Measurements from ENCODE around the gene MCF2L2.
"Not testable (repeated sequence)": the region's sequence is repeated elsewhere in the genome, so short reads cannot be mapped to it uniquely, and the experiment has no call there.

Gene MCF2L2

DNA sequence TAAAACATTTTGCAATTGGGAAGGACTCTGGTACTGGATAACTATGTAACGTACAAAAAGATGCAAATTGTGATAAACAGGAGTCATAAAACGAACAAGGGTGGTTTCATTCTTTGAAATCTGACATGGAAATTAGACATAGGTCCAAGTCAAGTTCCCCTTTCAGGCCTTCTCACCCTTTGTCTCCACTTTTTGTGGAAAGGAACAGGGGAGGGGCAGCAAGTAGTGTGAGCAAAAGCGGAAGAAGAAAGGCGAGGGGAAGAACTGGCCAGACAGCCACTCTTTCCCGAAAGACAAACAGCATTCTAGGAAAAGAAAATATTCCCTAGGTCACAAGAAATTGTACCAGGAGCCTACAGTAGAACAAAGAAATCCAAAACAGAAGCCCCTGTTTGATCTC lies 52.6 kb downstream of the MCF2L2 start:
- CTCF ChIA-PET, result no interaction called here

DNA sequence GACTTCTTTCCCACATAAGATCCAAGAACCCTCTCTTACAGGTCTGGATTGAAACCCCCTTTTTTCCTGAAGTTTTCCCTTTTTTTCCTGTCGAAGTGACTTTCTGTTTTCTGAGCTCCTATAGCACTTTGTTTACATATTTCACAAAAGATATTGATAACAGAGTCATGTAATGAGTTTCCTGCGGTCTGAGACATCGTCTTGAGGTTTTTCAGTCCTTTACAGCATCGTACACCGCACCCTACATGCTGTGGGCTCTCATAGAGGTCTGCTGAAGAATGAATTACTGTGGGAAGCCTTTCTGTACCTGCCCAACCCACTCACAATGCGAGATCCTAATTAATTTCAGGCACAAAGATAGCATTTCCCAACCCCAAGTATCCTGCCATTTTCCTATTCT lies 53.1 kb downstream of the MCF2L2 start:
- ChIA-PET POLR2A (no interaction called here), CTCF (no interaction called here)
- no peak for DNase-seq (ENCODE audit: extremely low spot score)
- TF ChIP-seq HDGF (IDR thresholded peaks at IDR 0.05; ENCODE audit: borderline replicate concordance) (no peak), NFRKB (IDR thresholded peaks at IDR 0.05) (no peak), LEF1 (IDR thresholded peaks at IDR 0.05; ENCODE audit: borderline replicate concordance) (no peak), FOXA1 (IDR thresholded peaks at IDR 0.05) (no peak), BHLHE40 (IDR thresholded peaks at IDR 0.05; ENCODE audit: borderline replicate concordance) (no peak), SUZ12 (IDR thresholded peaks at IDR 0.05) (no peak), FOXK2 (IDR thresholded peaks at IDR 0.05) (no peak), ARNT (IDR thresholded peaks at IDR 0.05) (no peak), ZNF384 (IDR thresholded peaks at IDR 0.05) (no peak), ELF4 (IDR thresholded peaks at IDR 0.05) (no peak), TARDBP (IDR thresholded peaks at IDR 0.05) (no peak), CTBP1 (IDR thresholded peaks at IDR 0.05; ENCODE audit: borderline replicate concordance) (no peak), FOXM1 (IDR thresholded peaks at IDR 0.05; ENCODE audit: borderline replicate concordance) (no peak)
- TF ChIP-seq, protein P1, sequence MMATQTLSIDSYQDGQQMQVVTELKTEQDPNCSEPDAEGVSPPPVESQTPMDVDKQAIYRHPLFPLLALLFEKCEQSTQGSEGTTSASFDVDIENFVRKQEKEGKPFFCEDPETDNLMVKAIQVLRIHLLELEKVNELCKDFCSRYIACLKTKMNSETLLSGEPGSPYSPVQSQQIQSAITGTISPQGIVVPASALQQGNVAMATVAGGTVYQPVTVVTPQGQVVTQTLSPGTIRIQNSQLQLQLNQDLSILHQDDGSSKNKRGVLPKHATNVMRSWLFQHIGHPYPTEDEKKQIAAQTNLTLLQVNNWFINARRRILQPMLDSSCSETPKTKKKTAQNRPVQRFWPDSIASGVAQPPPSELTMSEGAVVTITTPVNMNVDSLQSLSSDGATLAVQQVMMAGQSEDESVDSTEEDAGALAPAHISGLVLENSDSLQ (IDR thresholded peaks at IDR 0.05), result no peak

More for the DNA sequence above, 52.6 kb downstream of the MCF2L2 start:
- POLR2A ChIA-PET, result no interaction called here
- DNase-seq (ENCODE audit: extremely low spot score), result no peak
- TF ChIP-seq NFRKB (IDR thresholded peaks at IDR 0.05) (no peak), FOXM1 (IDR thresholded peaks at IDR 0.05; ENCODE audit: borderline replicate concordance) (no peak)

DNA sequence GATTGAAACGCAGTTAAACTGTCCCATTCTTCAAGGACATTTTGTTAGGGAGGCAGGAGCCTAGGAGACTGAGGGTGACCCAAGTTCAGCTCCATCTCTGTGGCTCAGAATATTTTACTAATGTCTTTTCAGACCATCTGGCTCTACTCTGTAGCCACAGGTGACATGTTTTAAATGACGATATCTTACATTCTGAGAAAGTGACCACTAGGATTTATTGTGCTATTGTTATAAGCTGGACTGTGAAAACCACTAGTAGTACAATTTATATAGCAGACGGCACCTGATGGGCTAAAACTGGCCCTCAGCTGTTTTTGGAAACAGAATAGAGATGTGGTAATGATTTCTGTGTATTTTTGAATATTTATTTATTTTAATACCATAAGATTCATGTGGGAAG lies 55.5 kb downstream of the MCF2L2 start:
- TF ChIP-seq NFRKB (IDR thresholded peaks at IDR 0.05) (no peak), CTBP1 (IDR thresholded peaks at IDR 0.05; ENCODE audit: borderline replicate concordance) (no peak), ELF4 (IDR thresholded peaks at IDR 0.05) (no peak), SUZ12 (IDR thresholded peaks at IDR 0.05) (no peak), FOXK2 (IDR thresholded peaks at IDR 0.05) (no peak), LEF1 (IDR thresholded peaks at IDR 0.05; ENCODE audit: borderline replicate concordance) (no peak), FOXA1 (IDR thresholded peaks at IDR 0.05) (no peak)
- CTCF ChIA-PET, result no interaction called here
- no peak for DNase-seq (ENCODE audit: extremely low spot score)
- POLR2A ChIA-PET, result no interaction called here

DNA sequence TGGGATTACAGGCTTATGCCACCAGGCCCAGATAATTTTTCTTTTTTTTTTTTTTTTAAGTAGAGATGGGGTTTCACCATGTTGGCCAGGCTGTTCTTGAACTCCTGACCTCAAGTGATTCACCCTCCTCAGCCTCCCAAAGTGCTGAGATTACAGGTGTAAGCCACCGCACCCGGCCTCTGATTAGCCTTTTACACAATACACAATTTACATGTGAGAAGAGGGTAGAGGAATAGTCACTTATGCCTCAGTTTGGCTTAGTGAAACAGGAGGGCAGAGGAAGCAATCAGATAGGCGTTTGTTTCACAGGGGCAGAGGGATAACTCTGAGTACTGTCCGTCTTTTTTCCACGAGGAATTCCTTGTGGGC lies 56.8 kb downstream of the MCF2L2 start:
- DNase-seq (ENCODE audit: extremely low spot score); CTCF ChIA-PET; POLR2A ChIA-PET: not testable (repeated sequence)

DNA sequence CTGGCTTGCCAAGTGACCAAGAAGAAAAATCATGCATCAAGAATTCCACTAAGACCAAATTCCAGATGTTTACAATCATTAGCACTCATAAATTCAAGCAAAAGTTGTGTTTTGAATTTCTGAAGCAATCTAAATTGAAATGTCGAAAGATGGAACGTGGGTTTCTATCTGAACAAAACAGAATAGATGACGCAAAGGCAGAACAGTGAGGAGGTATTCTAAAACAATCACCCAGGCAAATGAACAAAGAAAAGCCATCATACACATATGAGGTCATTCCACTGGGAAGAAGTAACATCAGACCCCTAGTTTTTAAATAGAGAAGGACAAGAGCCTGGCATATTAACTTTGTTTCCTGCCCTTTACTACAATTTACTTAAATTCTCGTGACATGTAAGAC lies 58.0 kb downstream of the MCF2L2 start:
- ChIA-PET CTCF (no interaction called here), POLR2A (no interaction called here)
- no peak for DNase-seq (ENCODE audit: extremely low spot score)
- TF ChIP-seq HDGF (IDR thresholded peaks at IDR 0.05; ENCODE audit: borderline replicate concordance) (no peak), ZNF384 (IDR thresholded peaks at IDR 0.05) (no peak), FOXM1 (IDR thresholded peaks at IDR 0.05; ENCODE audit: borderline replicate concordance) (no peak), FOXK2 (IDR thresholded peaks at IDR 0.05) (no peak), NFRKB (IDR thresholded peaks at IDR 0.05) (no peak), CTBP1 (IDR thresholded peaks at IDR 0.05; ENCODE audit: borderline replicate concordance) (no peak), LEF1 (IDR thresholded peaks at IDR 0.05; ENCODE audit: borderline replicate concordance) (no peak), TARDBP (IDR thresholded peaks at IDR 0.05) (no peak), BHLHE40 (IDR thresholded peaks at IDR 0.05; ENCODE audit: borderline replicate concordance) (no peak), ARNT (IDR thresholded peaks at IDR 0.05) (no peak), FOXA1 (IDR thresholded peaks at IDR 0.05) (no peak), SUZ12 (IDR thresholded peaks at IDR 0.05) (no peak), SP1 (IDR thresholded peaks at IDR 0.05) (no peak)
- TF ChIP-seq, protein P1 (IDR thresholded peaks at IDR 0.05), result no peak

DNA sequence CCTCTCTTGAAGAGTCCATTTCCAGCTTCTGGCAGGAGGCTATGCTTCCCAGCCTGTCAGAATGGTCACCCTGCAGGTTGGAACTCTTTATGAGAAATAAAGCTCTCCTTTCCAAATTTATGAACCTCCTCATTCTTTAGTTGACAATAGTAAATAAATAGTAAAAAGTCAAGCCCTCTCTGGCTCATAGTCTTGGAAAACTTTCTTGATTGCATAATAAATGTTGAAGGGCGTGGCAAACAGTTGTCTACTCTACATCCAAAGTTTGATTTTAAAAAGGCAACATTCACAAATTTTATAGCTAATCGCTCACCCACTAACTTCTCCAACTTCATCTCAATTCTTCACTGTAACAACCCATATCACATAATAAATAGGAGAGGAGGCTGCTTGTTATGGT lies 58.8 kb downstream of the MCF2L2 start:
- no peak for DNase-seq (ENCODE audit: extremely low spot score)
- POLR2A ChIA-PET, result no interaction called here
- TF ChIP-seq SUZ12 (IDR thresholded peaks at IDR 0.05) (no peak), ELF4 (IDR thresholded peaks at IDR 0.05) (no peak), FOXA1 (IDR thresholded peaks at IDR 0.05) (no peak), TARDBP (IDR thresholded peaks at IDR 0.05) (no peak), ARNT (IDR thresholded peaks at IDR 0.05) (no peak), NFRKB (IDR thresholded peaks at IDR 0.05) (no peak), BHLHE40 (IDR thresholded peaks at IDR 0.05; ENCODE audit: borderline replicate concordance) (no peak), FOXM1 (IDR thresholded peaks at IDR 0.05; ENCODE audit: borderline replicate concordance) (no peak), LEF1 (IDR thresholded peaks at IDR 0.05; ENCODE audit: borderline replicate concordance) (no peak), CTBP1 (IDR thresholded peaks at IDR 0.05; ENCODE audit: borderline replicate concordance) (no peak), L3MBTL2 (conservative IDR thresholded peaks at IDR 0.05) (no peak), HDGF (IDR thresholded peaks at IDR 0.05; ENCODE audit: borderline replicate concordance) (no peak), FOXK2 (IDR thresholded peaks at IDR 0.05) (no peak), ZNF384 (IDR thresholded peaks at IDR 0.05) (no peak), SP1 (IDR thresholded peaks at IDR 0.05) (no peak)
- TF ChIP-seq, protein P1 (IDR thresholded peaks at IDR 0.05), result no peak
- CTCF ChIA-PET, result no interaction called here

DNA sequence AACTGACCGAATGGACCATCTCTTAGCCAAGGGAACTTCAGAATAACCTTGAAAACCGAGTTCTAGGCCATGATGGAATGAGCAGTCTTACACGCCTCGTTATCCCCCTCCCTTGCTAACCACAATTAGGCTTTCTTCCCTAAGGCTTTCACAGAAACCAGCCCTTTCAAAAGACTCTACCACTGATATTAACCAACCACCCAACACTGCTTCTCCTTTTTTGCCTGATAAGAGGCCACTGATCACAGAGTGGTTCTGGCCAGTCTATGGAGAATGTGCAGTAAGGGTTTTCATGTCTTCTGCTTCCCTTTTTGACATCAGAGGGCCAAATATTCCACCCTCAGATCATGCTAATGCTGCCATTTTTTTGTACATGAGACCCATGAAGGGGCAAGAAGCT lies 59.3 kb downstream of the MCF2L2 start:
- POLR2A ChIA-PET, result no interaction called here
- no peak for DNase-seq (ENCODE audit: extremely low spot score)
- CTCF ChIA-PET, result no interaction called here
- TF ChIP-seq BHLHE40 (IDR thresholded peaks at IDR 0.05; ENCODE audit: borderline replicate concordance), result no peak
- no peak for TF ChIP-seq L3MBTL2 (conservative IDR thresholded peaks at IDR 0.05)
- TF ChIP-seq SUZ12 (IDR thresholded peaks at IDR 0.05), result no peak
- no peak for TF ChIP-seq ELF4 (IDR thresholded peaks at IDR 0.05)
- no peak for TF ChIP-seq FOXA1 (IDR thresholded peaks at IDR 0.05)
- no peak for TF ChIP-seq FOXM1 (IDR thresholded peaks at IDR 0.05; ENCODE audit: borderline replicate concordance)
- no peak for TF ChIP-seq SP1 (IDR thresholded peaks at IDR 0.05)
- no peak for TF ChIP-seq LEF1 (IDR thresholded peaks at IDR 0.05; ENCODE audit: borderline replicate concordance)
- TF ChIP-seq CTBP1 (IDR thresholded peaks at IDR 0.05; ENCODE audit: borderline replicate concordance), result no peak
- no peak for TF ChIP-seq TARDBP (IDR thresholded peaks at IDR 0.05)
- no peak for TF ChIP-seq ARNT (IDR thresholded peaks at IDR 0.05)
- no peak for TF ChIP-seq ZNF384 (IDR thresholded peaks at IDR 0.05)
- no peak for TF ChIP-seq HDGF (IDR thresholded peaks at IDR 0.05; ENCODE audit: borderline replicate concordance)
- TF ChIP-seq FOXK2 (IDR thresholded peaks at IDR 0.05), result no peak
- TF ChIP-seq, protein P1 (IDR thresholded peaks at IDR 0.05), result no peak

Measured in HEK293T (cell line).